ENCODE data around the gene PI4KA.

Gene PI4KA

GRCh38 chr22:20761536-20761935 is 97.1 kb downstream of the PI4KA start:
- DNase-seq (ENCODE audit: low read depth, low spot score) = no peak
- no peak overlapping the region for H3K4me3 ChIP-seq (ENCODE audit: low read depth, low read length)
- in situ Hi-C loops (cut with HindIII; ENCODE audit: low sequenced_read_pairs) = no loop called here
- TF ChIP-seq CTCF (IDR thresholded peaks at IDR 0.05; ENCODE audit: low read depth, low read length) = no peak

GRCh38 chr22:20760084-20760483 is 98.5 kb downstream of the PI4KA start:
- DNase-seq (ENCODE audit: low read depth, low spot score) = no peak
- no peak overlapping the region for H3K4me3 ChIP-seq (ENCODE audit: low read depth, low read length)
- in situ Hi-C loops (cut with HindIII; ENCODE audit: low sequenced_read_pairs) = no loop called here
- TF ChIP-seq CTCF (IDR thresholded peaks at IDR 0.05; ENCODE audit: low read depth, low read length) = no peak

- in situ Hi-C loops (cut with HindIII; ENCODE audit: low sequenced_read_pairs) = no loop called here
- peak; percentile 16 for TF ChIP-seq CTCF (IDR thresholded peaks at IDR 0.05; ENCODE audit: low read depth, low read length)
- H3K4me3 ChIP-seq (ENCODE audit: low read depth, low read length) = no peak overlapping the region
- DNase-seq (ENCODE audit: low read depth, low spot score) = no peak
Observed at GRCh38 chr22:20758688-20759087, 99.9 kb downstream of the PI4KA start.

GRCh38 chr22:20756846-20757245 is 101.8 kb downstream of the PI4KA start:
- in situ Hi-C loops (cut with HindIII; ENCODE audit: low sequenced_read_pairs) = no loop called here
- no peak for TF ChIP-seq CTCF (IDR thresholded peaks at IDR 0.05; ENCODE audit: low read depth, low read length)

GRCh38 chr22:20752873-20753272 is 105.7 kb downstream of the PI4KA start:
- H3K4me3 ChIP-seq (ENCODE audit: low read depth, low read length) = no peak overlapping the region
- no peak for DNase-seq (ENCODE audit: low read depth, low spot score)
- no peak for TF ChIP-seq CTCF (IDR thresholded peaks at IDR 0.05; ENCODE audit: low read depth, low read length)
- in situ Hi-C loops (cut with HindIII; ENCODE audit: low sequenced_read_pairs) = no loop called here

More at GRCh38 chr22:20756846-20757245, 101.8 kb downstream of the PI4KA start:
- no peak overlapping the region for H3K4me3 ChIP-seq (ENCODE audit: low read depth, low read length)
- DNase-seq (ENCODE audit: low read depth, low spot score) = no peak

GRCh38 chr22:20752104-20752741 is 106.4 kb downstream of the PI4KA start:
- H3K4me3 ChIP-seq (ENCODE audit: low read depth, low read length) = no peak overlapping the region
- DNase-seq (ENCODE audit: low read depth, low spot score) = no peak
- no peak for TF ChIP-seq CTCF (IDR thresholded peaks at IDR 0.05; ENCODE audit: low read depth, low read length)
- in situ Hi-C loops (cut with HindIII; ENCODE audit: low sequenced_read_pairs) = no loop called here
